Stomach (tissue), 4 donors: ENCODE results near the gene VAPA.

ENCODE experiments used
- CTCF ChIP-seq, 7 experiments: fragments of 450-650 bp in 4 of 7; fragments of 200-600 bp in 3 of 7; sonication (generic) in 3 of 7; IDR thresholded peaks; one replicate each; pipeline ENCODE4 v1.5.1; 2016 to 2019; ENCODE audit warnings: antibody characterized with exemption in 7 of 7, control low read depth in 2 of 7, mild to moderate bottlenecking in 1 of 7
- EP300 ChIP-seq: sonication (generic); formaldehyde crosslinking; IDR thresholded peaks from one replicate; pipeline ENCODE4 v1.6.1; 2017; ENCODE audit warnings: antibody characterized with exemption
- POLR2A ChIP-seq, 4 donors: fragments of 450-650 bp; IDR thresholded peaks; one replicate each; pipeline ENCODE4 v1.6.1; 2016; ENCODE audit warnings: antibody characterized with exemption in 4 of 4, control low read depth in 2 of 4, mild to moderate bottlenecking in 1 of 4, moderate library complexity in 1 of 4
- POLR2AphosphoS5 ChIP-seq, 3 donors: sonication (generic); formaldehyde crosslinking; IDR thresholded peaks; one replicate each; pipeline ENCODE4 v1.6.1; 2016; ENCODE audit warnings: antibody characterized with exemption in 3 of 3

DNA sequence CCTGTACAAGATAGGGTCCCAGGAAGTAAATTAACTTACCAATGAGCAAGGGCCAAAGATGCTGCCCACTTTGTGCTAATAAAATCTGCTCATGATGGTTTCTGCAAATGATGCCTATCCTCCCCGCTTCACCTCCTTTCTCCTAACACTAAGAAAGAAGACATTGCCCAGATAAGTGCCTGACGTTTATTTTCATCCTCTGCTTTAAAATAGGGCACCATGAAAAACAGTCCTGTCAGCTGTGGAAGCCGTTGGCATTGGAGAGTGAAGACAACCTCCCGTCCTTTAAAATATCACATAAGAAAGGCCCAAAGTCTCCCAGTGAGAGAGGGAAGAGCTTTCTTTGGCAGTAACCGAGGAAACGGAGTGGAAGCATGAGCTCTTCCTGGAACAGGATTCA is 29.7 kb upstream of the VAPA start:
- TF ChIP-seq POLR2A (IDR thresholded peaks at IDR 0.05) (no peak), POLR2AphosphoS5 (IDR thresholded peaks at IDR 0.05) (no peak), CTCF (IDR thresholded peaks at IDR 0.05) (no peak), EP300 (no peak)
